WTC11 (cell line): ENCODE data around the gene DRD5. TPM values are rescaled to one million over a fixed set of nuclear protein-coding genes. Genes with fewer than 3 reads are reported as not detected.

Source experiments
- ATAC-seq: fragments of 200-7000 bp; cut with Tn5 transposase; 2 replicates; pipeline ENCODE4 v1.10.0; 2021; ENCODE audit warnings: mild to moderate bottlenecking, moderate library complexity
- CTCF ChIA-PET: fragments of 300-600 bp; sonication (Branson Sonifier 250); formaldehyde crosslinking; loops from one replicate; lab custom pipeline; 2021; ENCODE audit warnings: antibody characterized with exemption; lab: Charles Lee
- POLR2A ChIA-PET: fragments of 350-600 bp; sonication (Branson Sonifier 250); formaldehyde crosslinking; loops from one replicate; lab custom pipeline; 2021; ENCODE audit warnings: antibody characterized with exemption; lab: Charles Lee
- DNase-seq: peaks from one replicate; pipeline ENCODE4 v3.0.0; 2021; ENCODE audit warnings: low spot score
- H3K27ac Mint-ChIP-seq: 2 replicates; pipeline ENCODE4 v1.8.0; 2021; ENCODE audit warnings: mixed read lengths
- H3K27me3 Mint-ChIP-seq: 2 replicates; pipeline ENCODE4 v1.8.0; 2021; ENCODE audit warnings: low read depth, mild to moderate bottlenecking, moderate library complexity, mixed read lengths
- H3K36me3 Mint-ChIP-seq: 2 replicates; pipeline ENCODE4 v1.8.0; 2021; ENCODE audit warnings: mixed read lengths
- H3K4me1 Mint-ChIP-seq: 2 replicates; pipeline ENCODE4 v1.8.0; 2022; ENCODE audit warnings: mixed read lengths
- H3K4me3 Mint-ChIP-seq: 2 replicates; pipeline ENCODE4 v1.8.0; 2021; ENCODE audit warnings: mild to moderate bottlenecking, moderate library complexity, mixed read lengths
- H3K9me3 Mint-ChIP-seq: 2 replicates; pipeline ENCODE4 v1.8.0; 2021; ENCODE audit warnings: mixed read lengths
- CREB1 ChIP-seq: sonication (generic); formaldehyde crosslinking; IDR thresholded peaks from 2 replicates; pipeline ENCODE4 v1.8.0; 2023; ENCODE audit warnings: mild to moderate bottlenecking, missing genetic modification reagents
- EMX1 ChIP-seq: fragments of 250-450 bp; sonication (Bioruptor Pico); IDR thresholded peaks from 2 replicates; pipeline ENCODE4 v1.8.0; 2021; ENCODE audit warnings: mild to moderate bottlenecking
- FOXK1 ChIP-seq: sonication (generic); formaldehyde crosslinking; IDR thresholded peaks from 2 replicates; pipeline ENCODE4 v1.8.0; 2022; ENCODE audit warnings: mild to moderate bottlenecking, moderate library complexity, missing genetic modification reagents
- GRHL2 ChIP-seq: fragments of 250-450 bp; sonication (Bioruptor Pico); IDR thresholded peaks from 2 replicates; pipeline ENCODE4 v1.8.0; 2022; ENCODE audit warnings: mild to moderate bottlenecking, moderate library complexity; ENCODE audit not compliant: insufficient replicate concordance, severe bottlenecking
- MXD4 ChIP-seq: fragments of 250-450 bp; sonication (Bioruptor Pico); IDR thresholded peaks from 2 replicates; pipeline ENCODE4 v1.8.0; 2021; ENCODE audit warnings: mild to moderate bottlenecking, moderate library complexity, borderline replicate concordance
- NFE2L1 ChIP-seq: sonication (generic); formaldehyde crosslinking; IDR thresholded peaks from 2 replicates; pipeline ENCODE4 v1.8.1; 2023; ENCODE audit warnings: missing genetic modification reagents
- NFYB ChIP-seq: sonication (generic); formaldehyde crosslinking; conservative IDR thresholded peaks from 2 replicates; pipeline ENCODE4 v1.8.0; 2022; ENCODE audit warnings: low read depth, missing genetic modification reagents
- NR1H2 ChIP-seq: sonication (generic); formaldehyde crosslinking; IDR thresholded peaks from 2 replicates; pipeline ENCODE4 v1.9.0; 2021; ENCODE audit warnings: mild to moderate bottlenecking, moderate library complexity, missing genetic modification reagents
- SOX15 ChIP-seq: fragments of 250-450 bp; sonication (Bioruptor Pico); IDR thresholded peaks from 2 replicates; pipeline ENCODE4 v1.9.0; 2021; ENCODE audit warnings: mild to moderate bottlenecking
- SP1 ChIP-seq: sonication (generic); formaldehyde crosslinking; conservative IDR thresholded peaks from 2 replicates; pipeline ENCODE4 v1.8.1; 2022; ENCODE audit warnings: missing genetic modification reagents
- TCF7 ChIP-seq: sonication (generic); formaldehyde crosslinking; IDR thresholded peaks from 2 replicates; pipeline ENCODE4 v1.8.0; 2022; ENCODE audit warnings: mild to moderate bottlenecking, low read depth, missing genetic modification reagents, moderate library complexity
- TEAD4 ChIP-seq: sonication (generic); formaldehyde crosslinking; IDR thresholded peaks from 2 replicates; pipeline ENCODE4 v1.8.0; 2022; ENCODE audit warnings: mild to moderate bottlenecking, missing genetic modification reagents
- total RNA-seq: library from RNA; stranded (reverse); gene quantifications from 3 replicates; pipeline ENCODE4 v1.2.3, GENCODE V29; 2021
- TF ChIP-seq, protein P1 (sequence below): sonication (generic); formaldehyde crosslinking; IDR thresholded peaks from 2 replicates; pipeline ENCODE4 v1.8.0; 2023; ENCODE audit warnings: missing genetic modification reagents
- TF ChIP-seq, protein P2 (sequence below): sonication (generic); formaldehyde crosslinking; IDR thresholded peaks from 2 replicates; pipeline ENCODE4 v1.8.1; 2022; ENCODE audit warnings: low read depth, missing genetic modification reagents, borderline replicate concordance
- TF ChIP-seq, protein P3 (sequence below): sonication (generic); formaldehyde crosslinking; IDR thresholded peaks from 2 replicates; pipeline ENCODE4 v1.8.1; 2022; ENCODE audit warnings: missing genetic modification reagents, borderline replicate concordance
- TF ChIP-seq, protein P4 (sequence below): sonication (generic); formaldehyde crosslinking; IDR thresholded peaks from 2 replicates; pipeline ENCODE4 v1.8.1; 2023; ENCODE audit warnings: mild to moderate bottlenecking, missing genetic modification reagents, borderline replicate concordance
- TF ChIP-seq, protein P5 (sequence below): sonication (generic); formaldehyde crosslinking; IDR thresholded peaks from 2 replicates; pipeline ENCODE4 v1.8.0; 2022; ENCODE audit warnings: mild to moderate bottlenecking, missing genetic modification reagents

The DRD5 gene
- total RNA-seq, 1 experiment from 2014 or later = 0.07 TPM

DNA sequence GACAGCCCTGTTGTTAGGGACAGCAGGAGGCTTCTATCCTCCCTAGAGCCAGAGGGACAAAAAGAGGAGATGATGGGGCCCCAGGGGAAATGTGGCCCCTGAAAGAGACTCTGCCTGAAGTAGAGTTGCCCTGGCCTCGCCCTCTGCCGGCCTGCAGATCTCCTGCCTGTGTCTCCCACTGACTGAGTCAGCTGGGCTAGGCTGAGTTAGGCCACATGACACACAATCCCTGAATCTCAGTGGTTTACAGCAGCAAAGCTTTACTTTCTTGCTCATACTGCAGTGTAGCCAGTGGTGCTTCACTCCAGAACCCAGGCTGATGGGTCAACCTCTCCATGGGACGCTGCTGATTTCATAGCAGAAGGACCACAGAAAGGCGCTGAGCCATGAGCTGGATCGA lies 23.5 kb downstream of the DRD5 start (continued):
- TF ChIP-seq NFYB (no peak), FOXK1 (CRISPR knock-in tag) (no peak), CREB1 (CRISPR knock-in tag) (no peak), NFE2L1 (CRISPR knock-in tag) (no peak)
- TF ChIP-seq, protein P1, sequence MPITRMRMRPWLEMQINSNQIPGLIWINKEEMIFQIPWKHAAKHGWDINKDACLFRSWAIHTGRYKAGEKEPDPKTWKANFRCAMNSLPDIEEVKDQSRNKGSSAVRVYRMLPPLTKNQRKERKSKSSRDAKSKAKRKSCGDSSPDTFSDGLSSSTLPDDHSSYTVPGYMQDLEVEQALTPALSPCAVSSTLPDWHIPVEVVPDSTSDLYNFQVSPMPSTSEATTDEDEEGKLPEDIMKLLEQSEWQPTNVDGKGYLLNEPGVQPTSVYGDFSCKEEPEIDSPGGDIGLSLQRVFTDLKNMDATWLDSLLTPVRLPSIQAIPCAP (CRISPR knock-in tag) = no peak
- TF ChIP-seq, protein P2, sequence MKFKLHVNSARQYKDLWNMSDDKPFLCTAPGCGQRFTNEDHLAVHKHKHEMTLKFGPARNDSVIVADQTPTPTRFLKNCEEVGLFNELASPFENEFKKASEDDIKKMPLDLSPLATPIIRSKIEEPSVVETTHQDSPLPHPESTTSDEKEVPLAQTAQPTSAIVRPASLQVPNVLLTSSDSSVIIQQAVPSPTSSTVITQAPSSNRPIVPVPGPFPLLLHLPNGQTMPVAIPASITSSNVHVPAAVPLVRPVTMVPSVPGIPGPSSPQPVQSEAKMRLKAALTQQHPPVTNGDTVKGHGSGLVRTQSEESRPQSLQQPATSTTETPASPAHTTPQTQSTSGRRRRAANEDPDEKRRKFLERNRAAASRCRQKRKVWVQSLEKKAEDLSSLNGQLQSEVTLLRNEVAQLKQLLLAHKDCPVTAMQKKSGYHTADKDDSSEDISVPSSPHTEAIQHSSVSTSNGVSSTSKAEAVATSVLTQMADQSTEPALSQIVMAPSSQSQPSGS (CRISPR knock-in tag) = no peak

DNA sequence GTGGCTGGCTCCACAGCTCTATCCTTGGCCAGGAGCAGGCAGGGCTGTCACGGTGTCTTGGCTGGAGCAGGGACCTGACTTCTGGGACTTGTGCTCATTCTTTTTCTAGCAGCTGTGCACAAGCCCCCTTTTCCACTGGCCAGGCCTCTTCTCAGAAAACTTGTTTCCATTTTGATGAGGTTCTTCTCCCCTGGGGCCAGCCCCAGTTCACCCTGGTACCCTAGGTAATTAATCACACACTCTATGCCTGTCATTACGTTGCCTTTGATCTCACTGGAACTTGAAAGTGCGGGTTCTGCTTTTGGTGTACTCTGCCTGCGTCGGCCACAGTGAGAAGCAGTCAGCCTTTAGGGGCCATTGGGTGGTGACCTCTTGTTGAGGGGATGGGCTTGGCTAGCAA lies 26.6 kb downstream of the DRD5 start:
- no peak overlapping the region for H3K27ac Mint-ChIP-seq
- CTCF ChIA-PET = no interaction called here
- H3K9me3 Mint-ChIP-seq = peaks cover 28% of the 10 kb centered on the region
- H3K4me1 Mint-ChIP-seq = peaks cover 10% of the 10 kb centered on the region; the same call in 1 of the 2 replicates
- POLR2A ChIA-PET = no interaction called here
- ATAC-seq (no peak), DNase-seq (no peak)
- H3K4me3 Mint-ChIP-seq = no peak overlapping the region
- TF ChIP-seq TCF7 (CRISPR knock-in tag) = no peak
- H3K36me3 Mint-ChIP-seq = no peaks in the 10 kb centered on the region
- H3K27me3 Mint-ChIP-seq = peaks cover 4% of the 10 kb centered on the region; the same call in 1 of the 2 replicates

DNA sequence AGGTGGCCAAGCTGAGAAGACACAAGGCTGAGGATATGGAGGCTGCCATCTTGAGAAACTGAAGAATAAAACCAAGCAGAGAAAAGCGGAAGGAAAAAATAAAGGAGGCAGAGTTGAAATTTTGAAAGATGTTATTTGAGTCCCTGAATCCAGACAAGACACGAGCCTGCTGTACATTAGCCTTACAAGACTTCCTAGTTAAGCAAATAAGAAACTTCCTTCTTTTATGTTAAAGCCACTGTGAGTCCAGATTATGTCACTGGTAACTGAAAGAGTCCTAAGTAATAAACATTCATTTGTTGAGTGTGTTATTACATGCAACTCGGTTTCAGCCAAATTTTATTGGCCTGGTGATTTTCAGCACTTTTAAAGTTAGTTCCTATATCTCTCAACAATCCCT lies 30.4 kb downstream of the DRD5 start:
- Mint-ChIP-seq H3K9me3 (peaks cover 22% of the 10 kb centered on the region), H3K4me1 (peaks cover 6% of the 10 kb centered on the region; the same call in 1 of the 2 replicates), H3K36me3 (no peaks in the 10 kb centered on the region), H3K27ac (no peak overlapping the region), H3K4me3 (no peak overlapping the region)
- DNase-seq (no peak), ATAC-seq (no peak)
- ChIA-PET CTCF (no interaction called here), POLR2A (no interaction called here)
- no peak for TF ChIP-seq EMX1 (CRISPR knock-in tag)
- no peak for TF ChIP-seq SP1 (CRISPR knock-in tag)
- no peak for TF ChIP-seq NR1H2 (CRISPR knock-in tag)
- TF ChIP-seq, protein P3, sequence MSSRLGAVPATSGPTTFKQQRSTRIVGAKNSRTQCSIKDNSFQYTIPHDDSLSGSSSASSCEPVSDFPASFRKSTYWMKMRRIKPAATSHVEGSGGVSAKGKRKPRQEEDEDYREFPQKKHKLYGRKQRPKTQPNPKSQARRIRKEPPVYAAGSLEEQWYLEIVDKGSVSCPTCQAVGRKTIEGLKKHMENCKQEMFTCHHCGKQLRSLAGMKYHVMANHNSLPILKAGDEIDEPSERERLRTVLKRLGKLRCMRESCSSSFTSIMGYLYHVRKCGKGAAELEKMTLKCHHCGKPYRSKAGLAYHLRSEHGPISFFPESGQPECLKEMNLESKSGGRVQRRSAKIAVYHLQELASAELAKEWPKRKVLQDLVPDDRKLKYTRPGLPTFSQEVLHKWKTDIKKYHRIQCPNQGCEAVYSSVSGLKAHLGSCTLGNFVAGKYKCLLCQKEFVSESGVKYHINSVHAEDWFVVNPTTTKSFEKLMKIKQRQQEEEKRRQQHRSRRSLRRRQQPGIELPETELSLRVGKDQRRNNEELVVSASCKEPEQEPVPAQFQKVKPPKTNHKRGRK (CRISPR knock-in tag) = no peak
- no peak for TF ChIP-seq TEAD4 (CRISPR knock-in tag)
- no peak for TF ChIP-seq MXD4 (CRISPR knock-in tag)
- TF ChIP-seq, protein P4, sequence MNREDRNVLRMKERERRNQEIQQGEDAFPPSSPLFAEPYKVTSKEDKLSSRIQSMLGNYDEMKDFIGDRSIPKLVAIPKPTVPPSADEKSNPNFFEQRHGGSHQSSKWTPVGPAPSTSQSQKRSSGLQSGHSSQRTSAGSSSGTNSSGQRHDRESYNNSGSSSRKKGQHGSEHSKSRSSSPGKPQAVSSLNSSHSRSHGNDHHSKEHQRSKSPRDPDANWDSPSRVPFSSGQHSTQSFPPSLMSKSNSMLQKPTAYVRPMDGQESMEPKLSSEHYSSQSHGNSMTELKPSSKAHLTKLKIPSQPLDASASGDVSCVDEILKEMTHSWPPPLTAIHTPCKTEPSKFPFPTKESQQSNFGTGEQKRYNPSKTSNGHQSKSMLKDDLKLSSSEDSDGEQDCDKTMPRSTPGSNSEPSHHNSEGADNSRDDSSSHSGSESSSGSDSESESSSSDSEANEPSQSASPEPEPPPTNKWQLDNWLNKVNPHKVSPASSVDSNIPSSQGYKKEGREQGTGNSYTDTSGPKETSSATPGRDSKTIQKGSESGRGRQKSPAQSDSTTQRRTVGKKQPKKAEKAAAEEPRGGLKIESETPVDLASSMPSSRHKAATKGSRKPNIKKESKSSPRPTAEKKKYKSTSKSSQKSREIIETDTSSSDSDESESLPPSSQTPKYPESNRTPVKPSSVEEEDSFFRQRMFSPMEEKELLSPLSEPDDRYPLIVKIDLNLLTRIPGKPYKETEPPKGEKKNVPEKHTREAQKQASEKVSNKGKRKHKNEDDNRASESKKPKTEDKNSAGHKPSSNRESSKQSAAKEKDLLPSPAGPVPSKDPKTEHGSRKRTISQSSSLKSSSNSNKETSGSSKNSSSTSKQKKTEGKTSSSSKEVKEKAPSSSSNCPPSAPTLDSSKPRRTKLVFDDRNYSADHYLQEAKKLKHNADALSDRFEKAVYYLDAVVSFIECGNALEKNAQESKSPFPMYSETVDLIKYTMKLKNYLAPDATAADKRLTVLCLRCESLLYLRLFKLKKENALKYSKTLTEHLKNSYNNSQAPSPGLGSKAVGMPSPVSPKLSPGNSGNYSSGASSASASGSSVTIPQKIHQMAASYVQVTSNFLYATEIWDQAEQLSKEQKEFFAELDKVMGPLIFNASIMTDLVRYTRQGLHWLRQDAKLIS = no peak
- TF ChIP-seq SOX15 = no peak
- TF ChIP-seq, protein P5, sequence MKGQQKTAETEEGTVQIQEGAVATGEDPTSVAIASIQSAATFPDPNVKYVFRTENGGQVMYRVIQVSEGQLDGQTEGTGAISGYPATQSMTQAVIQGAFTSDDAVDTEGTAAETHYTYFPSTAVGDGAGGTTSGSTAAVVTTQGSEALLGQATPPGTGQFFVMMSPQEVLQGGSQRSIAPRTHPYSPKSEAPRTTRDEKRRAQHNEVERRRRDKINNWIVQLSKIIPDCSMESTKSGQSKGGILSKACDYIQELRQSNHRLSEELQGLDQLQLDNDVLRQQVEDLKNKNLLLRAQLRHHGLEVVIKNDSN = no peak
- TF ChIP-seq GRHL2 = no peak
- TF ChIP-seq, all 79 proteins: peak for 0
- H3K27me3 Mint-ChIP-seq = peaks cover 8% of the 10 kb centered on the region
